Iris pigment epithelial cell (primary cell): ENCODE data around the gene ZPBP2.
"Not testable (repeated sequence)": the region's sequence is repeated elsewhere in the genome, so short reads cannot be mapped to it uniquely, and the experiment has no call there.

Source experiments
- DNase-seq: peaks from one replicate; pipeline ENCODE4 v3.0.0-alpha.2; 2011; ENCODE audit warnings: low read depth

Gene ZPBP2, protein sequence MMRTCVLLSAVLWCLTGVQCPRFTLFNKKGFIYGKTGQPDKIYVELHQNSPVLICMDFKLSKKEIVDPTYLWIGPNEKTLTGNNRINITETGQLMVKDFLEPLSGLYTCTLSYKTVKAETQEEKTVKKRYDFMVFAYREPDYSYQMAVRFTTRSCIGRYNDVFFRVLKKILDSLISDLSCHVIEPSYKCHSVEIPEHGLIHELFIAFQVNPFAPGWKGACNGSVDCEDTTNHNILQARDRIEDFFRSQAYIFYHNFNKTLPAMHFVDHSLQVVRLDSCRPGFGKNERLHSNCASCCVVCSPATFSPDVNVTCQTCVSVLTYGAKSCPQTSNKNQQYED

DNA sequence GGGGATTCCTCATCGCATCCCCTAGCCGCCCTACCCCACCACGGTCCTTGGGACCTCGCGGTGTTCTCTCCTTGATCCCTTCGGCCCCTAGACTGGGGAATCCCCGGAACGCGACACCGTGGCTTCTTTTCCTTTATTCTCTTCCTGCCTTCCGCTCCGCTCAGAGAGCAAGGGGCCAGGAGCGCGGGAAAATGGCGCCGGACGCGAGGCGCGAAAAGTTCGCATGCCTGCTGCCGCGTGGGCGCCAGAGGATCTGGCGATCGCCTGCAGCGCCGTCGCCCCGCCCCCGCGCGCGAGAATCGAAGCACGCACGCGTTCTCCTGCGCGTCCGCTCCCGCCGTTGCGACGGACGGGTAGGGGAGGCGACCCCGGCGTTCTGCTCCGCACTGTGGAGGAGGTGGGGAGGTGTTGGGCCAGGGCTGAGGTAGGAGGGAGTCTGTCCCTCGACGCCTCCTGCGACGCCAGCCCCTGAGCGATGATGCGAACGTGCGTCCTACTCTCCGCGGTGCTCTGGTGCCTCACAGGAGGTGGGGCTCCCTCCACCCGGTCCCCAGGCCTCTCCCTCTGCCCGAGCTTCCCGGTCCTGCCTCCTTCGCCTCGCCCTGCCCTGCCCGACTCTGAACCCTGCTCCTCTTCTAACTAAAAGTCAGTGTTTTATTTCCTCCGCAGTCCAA lies at the start of gene ZPBP2:
Gene ZPBP2, plus strand, starts transcription at position 323 of the 674 bp plus-strand sequence. Its CDS starts 153 bp downstream, at position 476.
- DNase-seq: no peak

DNA sequence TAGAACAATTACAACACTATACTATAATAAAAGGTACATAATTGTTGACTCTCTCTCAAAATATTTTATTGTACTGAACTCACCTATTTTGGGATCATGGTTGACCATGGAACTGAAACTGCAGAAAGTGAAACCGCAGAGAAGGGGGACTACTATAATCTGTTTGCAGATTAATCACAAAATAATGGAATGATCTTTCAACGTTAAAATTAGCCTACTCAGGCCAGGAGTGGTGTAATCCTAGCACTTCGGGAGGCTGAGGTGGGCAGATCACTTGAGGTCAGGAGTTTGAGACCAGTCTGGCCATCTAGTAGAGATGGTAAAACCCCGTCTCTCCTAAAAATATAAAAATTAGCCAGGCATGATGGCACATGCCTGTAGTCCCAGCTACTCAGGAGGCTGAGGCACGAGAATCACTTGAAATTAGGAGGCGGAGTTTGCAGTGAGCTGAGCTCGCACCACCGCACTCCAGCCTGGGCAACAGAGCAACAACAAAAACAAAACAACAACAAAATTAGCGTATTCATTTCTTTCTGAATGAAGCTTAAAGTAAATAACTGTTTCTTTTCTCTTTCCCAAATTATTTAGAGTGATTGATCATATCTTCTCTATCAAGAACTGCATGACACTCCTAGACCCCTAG lies 49.5 kb upstream of the ZPBP2 start:
- DNase-seq: no peak

DNA sequence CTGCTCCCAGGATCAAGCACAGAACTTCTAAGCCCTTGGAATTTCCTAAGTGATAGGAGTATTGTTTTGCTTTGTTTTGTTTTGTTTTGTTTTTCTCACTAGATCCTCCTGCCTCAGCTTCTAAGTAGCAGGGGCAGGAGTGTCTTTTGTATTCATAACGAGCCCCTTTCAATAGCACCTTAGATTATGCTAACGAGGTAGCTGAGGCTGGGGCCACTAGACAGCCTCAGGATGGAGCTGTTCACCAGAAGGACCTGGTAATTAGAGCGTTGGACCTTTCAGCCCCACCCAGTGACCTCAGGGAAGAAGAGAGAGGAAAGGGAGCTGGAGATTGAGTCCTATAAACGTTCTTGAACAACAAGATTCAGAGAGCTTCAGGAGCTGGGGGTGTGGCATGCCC lies 47.5 kb upstream of the ZPBP2 start:
- no peak for DNase-seq

DNA sequence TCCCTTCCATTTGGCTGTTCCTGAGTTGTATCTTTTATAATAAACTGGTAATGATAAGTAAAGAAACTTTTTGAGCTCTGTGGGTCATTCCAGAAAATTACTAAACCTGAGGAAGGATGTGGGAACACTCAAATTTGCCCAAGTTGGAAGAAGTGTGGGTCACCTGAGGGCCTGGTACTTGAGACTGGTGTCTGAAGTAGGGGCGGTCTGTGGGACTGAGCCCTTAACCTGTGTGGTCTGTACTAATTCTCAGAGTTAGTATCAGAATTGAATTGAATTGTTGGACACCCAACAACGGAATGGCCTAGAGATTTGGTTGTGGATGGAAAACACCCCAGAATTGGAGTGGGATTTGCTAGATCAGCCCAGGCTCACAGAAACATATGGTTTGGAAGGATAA lies 47.0 kb upstream of the ZPBP2 start:
- no peak for DNase-seq

DNA sequence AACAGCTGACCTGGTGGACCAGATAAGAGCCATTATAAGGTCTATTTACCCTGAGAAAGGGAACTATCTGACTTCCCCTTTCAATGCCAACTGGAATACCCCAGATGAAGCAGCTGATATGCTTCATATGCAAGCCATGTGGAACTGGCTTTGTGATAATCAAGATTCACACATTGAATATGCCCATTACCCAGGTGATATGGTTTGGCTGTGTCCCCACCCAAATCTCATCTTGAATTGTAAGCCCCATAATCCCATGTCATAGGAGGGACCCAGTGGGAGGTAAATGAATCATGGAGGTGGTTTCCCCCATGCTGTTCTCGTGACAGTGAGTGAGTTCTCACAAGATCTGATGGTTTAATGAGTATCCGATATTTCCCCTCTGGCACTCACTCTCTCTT lies 46.0 kb upstream of the ZPBP2 start:
- no peak for DNase-seq

DNA sequence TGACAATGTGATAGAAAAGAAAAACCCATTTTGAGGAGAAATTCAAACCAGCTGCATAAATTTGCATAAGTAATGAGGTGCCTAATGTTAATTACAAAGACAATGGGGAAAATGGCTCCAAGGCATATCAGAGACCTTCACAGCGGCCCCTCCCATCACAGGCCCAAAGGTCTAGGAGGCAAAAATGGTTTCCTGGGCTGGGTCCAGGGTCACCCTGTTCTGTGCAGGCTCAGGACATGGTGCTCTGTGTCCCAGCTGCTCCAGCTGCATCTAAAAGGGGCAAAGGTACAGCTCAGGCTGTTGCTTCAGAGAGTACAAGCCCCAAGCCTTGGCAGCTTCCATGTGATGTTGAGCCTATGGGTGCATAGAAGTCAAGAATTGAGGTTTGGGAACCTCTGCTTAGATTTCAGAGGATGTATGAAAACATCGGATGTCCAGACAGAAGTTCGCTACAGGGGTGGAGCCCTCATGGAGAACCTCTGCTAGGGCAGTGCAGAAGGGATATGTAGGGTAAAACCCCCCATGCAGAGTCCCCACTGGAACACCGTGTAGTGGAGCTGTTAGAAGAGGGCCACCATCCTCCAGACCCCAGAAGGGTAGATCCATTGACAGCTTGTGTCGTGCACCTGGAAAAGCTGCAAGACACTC lies 44.5 kb upstream of the ZPBP2 start:
- DNase-seq: no peak

DNA sequence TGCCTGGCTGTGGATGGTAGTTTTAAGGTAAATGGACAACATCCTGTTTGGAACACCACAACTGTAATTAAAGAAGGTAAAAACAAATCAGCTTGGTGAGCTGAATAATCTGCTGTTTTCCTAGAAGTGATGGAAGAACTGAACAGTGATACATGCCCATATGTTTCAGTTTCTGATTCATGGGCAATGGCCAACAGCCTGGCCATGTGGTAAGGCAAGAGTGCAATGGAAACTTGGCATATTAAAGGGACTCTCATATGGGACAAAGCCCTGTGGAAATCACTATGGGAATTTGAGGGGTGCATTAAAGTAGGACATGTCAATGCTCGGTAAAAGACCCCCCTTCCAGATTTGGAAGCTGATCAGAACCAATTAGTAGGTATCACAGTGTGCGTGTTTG lies 41.7 kb upstream of the ZPBP2 start:
- no peak for DNase-seq

DNA sequence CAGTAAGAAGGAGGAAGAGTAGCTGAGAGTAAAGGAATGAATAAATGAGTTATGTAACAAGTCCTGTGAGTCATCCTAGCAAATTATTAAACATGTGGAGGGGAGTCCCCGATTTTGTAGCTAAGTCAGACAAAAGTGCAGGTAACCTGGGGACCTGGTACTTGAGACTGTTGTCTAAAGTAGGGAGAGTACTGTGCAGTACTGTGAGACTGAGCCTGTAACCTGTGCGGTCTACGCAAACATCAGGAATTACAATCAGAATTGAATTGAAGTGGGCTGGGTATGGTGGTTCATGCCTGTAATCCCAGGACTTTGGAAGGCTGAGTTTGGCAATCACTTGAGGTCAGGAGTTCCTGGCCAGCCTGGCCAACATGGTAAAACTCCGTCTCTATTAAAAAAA lies 39.6 kb upstream of the ZPBP2 start:
- no peak for DNase-seq

DNA sequence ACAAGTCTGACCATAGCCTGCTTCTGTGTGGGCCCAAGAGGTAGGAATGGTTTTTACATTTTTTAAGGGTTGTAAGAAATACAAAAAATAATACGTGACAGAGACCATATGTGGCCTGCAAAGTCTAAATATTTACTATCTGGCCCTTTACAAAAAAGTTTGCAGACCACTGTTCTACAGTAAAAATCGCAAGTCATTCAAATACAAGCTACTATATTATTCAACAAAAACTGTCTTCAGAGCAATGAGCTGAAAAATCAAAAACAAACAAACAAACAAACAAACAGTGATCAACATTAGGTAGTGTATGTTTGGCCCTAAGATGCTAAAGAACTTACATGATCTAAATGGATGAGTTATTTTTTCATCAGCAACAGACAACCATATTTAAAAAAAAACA lies 36.4 kb upstream of the ZPBP2 start:
- no peak for DNase-seq

DNA sequence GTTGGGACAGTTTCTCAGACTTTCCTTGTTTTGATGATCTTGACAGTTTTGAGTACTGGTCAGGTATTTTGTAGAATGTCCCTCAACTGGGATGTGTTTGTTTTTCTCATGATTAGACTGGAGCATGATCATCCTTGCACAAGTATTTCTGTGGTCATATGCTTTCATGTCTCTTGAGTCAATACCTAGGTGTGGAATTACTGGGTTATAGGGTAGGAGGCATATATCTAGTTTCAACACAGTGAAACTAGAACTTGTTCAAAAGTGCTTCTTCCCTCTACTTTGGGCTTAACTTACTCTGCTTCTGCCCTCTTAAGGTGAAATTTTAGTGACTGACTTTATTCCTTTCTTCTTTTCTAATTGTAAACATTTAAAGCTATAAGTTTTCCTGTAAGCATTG lies 34.0 kb upstream of the ZPBP2 start:
- DNase-seq: no peak

DNA sequence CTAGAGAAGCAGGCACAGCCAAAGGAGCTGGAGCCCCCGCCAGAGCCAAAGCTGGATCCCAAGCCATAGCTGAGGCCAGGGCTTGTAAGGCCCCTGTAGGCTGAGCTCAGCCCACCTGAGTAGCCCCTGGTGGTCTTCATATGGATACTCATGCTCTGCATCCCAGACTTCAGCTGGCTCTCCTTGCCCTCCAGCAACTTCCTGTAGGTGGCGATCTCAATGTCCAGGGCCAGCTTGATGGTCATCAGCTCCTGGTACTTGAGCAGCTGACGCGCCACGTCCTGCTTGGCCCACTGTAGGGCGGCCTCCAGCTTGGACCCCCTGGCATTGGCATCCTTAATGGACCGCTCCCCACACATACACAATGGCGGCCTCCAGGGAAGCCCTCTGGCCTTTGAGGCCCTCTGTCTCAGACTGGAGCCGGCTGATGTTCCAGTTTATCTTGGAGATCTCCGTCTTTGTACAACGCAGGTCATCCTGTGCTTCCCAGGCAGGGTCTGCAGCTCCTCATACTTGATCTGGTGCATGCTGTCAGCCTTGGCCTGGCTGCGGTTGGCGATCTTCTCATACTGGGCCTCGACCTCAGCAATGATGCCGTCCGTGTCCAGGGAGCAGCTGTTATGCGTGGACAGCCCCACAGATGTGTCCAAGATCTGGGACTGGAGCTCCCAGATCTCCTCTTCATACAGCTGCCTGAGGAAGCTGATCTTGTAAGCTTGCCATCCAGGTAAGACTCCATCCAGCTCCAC lies 32.8 kb upstream of the ZPBP2 start:
- DNase-seq: no peak

DNA sequence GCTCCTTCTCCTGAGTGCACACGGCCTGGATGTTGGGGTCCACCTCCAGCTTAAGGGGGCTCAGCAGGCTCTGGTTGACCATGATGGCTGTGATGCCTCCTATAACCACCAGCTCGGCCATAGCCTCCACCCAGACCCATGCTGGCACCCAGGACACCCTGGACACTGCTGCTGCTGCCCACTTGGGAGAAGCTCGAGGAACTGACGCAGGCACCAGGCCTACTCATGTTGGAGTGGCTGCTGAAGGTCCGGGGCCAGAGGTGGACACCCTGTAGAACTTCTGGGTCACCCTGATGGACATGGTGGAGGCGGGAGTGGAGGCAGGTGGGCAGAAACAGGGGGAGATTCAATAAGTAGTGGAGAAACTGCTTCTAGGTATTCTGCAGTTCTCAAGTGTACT lies 31.9 kb upstream of the ZPBP2 start:
- no peak for DNase-seq

DNA sequence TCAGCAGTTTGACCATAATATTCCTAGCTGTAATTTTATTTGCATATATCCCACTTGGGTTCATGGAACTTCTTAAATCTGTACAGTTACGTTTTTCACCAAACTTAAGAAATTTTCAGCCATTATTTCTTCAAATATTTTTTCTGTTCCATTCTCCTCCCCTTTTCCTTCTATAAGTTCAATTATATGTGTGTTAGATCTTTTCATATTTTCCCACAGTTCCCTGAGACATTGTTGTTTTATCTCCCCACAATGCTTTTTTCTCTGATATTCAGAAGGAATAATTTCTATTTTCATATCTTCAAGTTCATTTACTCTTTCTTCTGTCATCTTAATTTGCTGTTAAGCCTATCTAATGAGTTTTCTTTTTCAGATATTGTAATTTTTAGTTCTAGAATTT lies 29.9 kb upstream of the ZPBP2 start:
- DNase-seq: no peak

DNA sequence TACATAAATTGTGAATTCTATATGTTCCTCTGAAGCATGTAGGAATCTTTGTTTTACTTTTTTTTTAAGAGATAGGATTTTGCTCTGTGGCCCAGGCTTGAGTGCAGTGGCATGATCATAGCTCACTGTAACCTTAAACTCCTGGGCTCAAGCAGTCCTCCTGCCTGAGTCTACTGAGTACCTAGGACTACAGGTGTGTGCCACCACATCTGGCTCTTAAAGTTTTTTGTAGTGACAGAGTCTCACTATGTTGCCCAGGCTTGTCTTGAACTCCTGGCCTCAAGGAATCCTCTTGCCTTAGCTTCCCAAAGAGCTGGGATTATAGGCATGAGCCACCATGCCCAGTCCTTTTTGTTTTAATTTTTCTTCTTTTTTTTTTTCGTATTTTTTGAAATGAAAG lies 29.2 kb upstream of the ZPBP2 start:
- no peak for DNase-seq

DNA sequence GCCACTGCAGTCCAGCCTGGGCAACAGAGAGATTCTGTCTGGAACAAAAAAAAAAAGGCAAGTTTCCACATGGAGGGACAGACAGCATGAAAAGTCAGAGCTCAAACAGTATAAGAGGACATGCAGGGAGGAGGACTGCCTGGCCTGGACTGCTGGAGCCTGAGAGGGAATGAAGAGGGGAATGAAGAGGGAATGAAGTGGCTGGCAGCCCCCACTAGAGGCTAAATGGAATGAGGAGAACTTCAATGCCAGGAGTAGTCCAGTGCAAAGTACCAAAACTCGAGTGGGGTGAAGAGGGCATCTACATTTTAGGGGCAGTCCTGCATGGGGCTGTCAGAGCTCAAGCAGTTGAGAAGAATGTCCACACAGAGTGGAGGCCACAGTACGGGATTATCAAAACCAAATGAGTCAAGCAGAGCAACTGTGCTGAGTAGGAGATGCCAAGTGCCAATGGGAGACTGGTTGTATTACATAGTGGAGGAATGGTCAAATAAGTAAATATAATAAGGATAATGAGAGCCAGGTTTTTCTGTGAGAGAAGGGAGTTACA lies 26.8 kb upstream of the ZPBP2 start:
- DNase-seq: no peak

DNA sequence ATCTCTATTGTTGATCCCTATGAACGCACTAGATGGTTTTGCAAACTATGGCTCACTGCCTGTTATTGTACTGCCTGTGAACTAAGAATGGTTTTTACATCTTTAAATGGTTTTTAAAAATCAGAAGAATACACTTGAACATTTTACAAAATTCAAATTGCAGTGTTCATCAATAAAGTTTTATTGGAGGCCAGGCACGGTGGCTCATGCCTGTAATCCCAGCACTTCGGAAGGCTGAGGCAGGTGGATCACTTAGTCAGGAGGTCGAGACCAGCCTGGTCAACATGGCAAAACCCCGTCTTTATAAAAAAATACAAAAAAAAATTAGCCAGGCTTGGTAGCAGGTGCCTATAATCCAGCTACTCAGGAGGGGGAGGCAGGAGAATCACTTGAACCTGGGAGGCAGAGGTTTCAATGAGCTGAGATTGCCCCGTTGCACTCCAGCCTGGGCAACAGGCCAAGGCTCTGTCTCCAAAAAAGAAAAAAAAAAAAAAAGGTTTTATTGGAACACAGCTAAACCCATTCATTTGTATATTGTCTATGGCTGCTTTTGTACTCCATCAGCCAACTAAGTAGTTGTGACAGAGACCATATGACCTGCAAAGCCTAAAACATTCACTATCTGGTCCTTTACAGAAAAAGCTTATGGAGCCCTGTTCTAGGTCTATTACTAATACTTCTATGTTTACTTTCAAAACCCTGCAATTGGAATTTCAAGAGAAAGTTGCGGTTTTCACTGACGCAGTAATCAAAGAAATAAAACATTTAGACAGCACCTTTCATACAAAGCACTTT lies 22.8 kb upstream of the ZPBP2 start:
- DNase-seq: peak; percentile 8

DNA sequence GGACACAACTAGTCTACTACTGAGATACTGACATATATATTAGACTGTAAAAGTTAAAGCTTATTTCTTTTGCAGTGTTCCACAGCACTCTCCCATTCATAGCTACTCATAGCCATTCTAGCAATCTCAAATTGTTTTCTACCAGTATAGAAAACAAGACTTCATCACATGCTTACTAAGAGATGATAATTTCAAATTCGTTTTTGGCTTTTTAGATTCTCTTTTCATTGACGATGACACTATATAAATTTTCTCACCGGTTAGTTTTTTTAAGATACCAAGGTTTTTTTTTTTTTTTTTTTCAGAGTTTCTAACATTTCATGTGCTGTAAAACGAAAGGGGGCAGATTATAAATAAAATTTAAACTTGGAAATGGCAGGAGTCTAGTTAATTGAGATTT lies 21.8 kb upstream of the ZPBP2 start:
- DNase-seq: no peak

DNA sequence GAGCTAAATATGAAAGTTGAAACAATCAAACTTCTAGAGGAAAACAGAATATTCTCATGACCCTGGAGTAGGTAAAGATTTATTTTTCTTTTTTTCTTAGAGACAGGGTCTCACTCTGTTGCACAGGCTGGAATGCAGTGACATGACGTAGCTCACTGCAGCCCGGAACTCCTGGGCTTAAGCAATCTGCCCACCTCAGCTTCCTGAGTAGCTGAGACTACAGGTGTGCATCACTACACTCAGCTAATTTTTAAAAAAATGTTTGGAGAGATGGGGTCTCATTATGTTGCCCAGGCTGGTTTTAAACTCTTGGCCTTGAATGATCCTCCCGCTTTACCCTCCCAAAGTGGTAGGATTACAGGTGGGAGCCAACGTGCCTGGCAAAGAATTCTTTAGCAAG lies 19.4 kb upstream of the ZPBP2 start:
- no peak for DNase-seq

DNA sequence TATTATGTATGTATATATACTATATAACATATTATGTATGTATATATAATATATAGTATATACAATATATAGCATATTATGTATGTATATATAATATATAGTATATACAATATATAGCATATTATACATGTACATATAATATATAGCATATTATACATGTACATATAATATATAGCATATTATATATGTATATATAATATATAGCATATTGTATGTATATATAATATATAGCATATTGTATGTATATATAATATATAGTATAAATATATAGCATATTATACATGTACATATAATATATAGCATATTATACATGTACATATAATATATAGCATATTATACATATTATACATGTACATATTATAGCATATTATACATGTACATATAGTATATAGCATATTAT lies 17.8 kb upstream of the ZPBP2 start:
- not testable (repeated sequence) for DNase-seq

DNA sequence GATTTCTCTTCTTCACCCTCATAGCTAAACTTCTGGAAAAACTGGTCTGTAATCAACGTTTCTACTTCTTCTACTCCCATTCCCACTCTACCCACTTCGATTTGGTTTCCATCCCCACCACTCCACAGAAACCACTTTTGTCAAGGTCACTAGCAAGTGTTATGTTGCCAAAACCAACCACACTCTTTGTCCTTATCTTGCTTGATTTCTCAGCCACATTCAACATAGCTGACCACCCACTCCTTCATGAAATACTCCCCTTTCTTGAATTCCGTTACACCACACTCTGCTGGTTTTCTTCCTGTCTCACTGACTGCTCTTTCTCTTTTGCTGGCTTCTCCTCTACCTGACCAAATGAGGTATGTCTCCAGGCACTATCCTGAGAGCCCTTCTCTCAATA lies 15.8 kb upstream of the ZPBP2 start:
- DNase-seq: no peak

DNA sequence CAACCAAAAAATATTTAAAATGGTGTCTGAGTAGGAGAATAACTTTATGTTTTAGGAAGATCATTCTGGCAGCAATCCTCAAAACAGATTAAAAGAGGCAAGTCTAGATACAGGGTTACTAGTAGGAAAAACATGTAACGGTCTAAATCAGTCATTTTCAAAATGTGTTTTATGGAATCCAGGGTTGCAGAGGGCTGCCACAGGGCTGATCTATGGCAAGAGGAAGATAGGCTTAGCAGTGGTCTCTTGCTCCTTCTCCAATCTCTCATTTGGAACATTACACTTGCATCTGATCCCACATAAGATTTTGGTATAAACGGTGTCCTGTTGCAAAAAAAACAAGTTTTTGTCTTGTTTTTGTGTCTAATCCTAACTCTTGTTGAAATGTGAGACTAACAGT lies 13.1 kb upstream of the ZPBP2 start:
- DNase-seq: no peak
